Activated T-helper 9 cell treated with anti-CD3 and anti-CD28 coated beads, Interleukin-2, amount 50 U/mL, for 16 hours (primary cell): ENCODE data around the gene DESI1.
"Not testable (repeated sequence)": the region's sequence is repeated elsewhere in the genome, so short reads cannot be mapped to it uniquely, and the experiment has no call there.

ENCODE experiments used
- DNase-seq: peaks from one replicate; pipeline ENCODE4 v3.0.0-alpha.2; 2020; ENCODE audit warnings: low read depth

The DESI1 gene

GRCh38 chr22:41634610-41635009 is 13.8 kb upstream of the DESI1 start:
- not testable (repeated sequence) for DNase-seq

GRCh38 chr22:41631615-41632014 is 10.8 kb upstream of the DESI1 start:
- DNase-seq = not testable (repeated sequence)

- DNase-seq = not testable (repeated sequence)
Measured at GRCh38 chr22:41631115-41631514, 10.3 kb upstream of the DESI1 start.

GRCh38 chr22:41625577-41625976 is 4.7 kb upstream of the DESI1 start:
- no peak for DNase-seq

GRCh38 chr22:41621911-41622179 is 1.0 kb upstream of the DESI1 start:
- no peak for DNase-seq

- DNase-seq = peak; percentile 99
Measured at GRCh38 chr22:41621099-41621910, 462 bp upstream of the DESI1 start, which contains the start of gene XRCC6. Gene XRCC6, plus strand, starts transcription at chr22:41621295. Its CDS starts 710 bp downstream, at chr22:41622005.

- peak; percentile 38 for DNase-seq
Measured at GRCh38 chr22:41619979-41620588, 759 bp downstream of the DESI1 start.

- DNase-seq = no peak
Measured at GRCh38 chr22:41613456-41613855, 7.4 kb downstream of the DESI1 start.

GRCh38 chr22:41612603-41613306 is 8.1 kb downstream of the DESI1 start:
- DNase-seq = no peak

- DNase-seq = no peak
Measured at GRCh38 chr22:41608386-41608785, 12.5 kb downstream of the DESI1 start.

- peak; percentile 41 for DNase-seq
Measured at GRCh38 chr22:41603873-41604332, 16.9 kb downstream of the DESI1 start.

- DNase-seq = no peak
Measured at GRCh38 chr22:41600976-41601375, 19.9 kb downstream of the DESI1 start.

GRCh38 chr22:41598891-41599635 is 21.8 kb downstream of the DESI1 start:
- DNase-seq = no peak

GRCh38 chr22:41598081-41598480 is 22.8 kb downstream of the DESI1 start:
- DNase-seq = no peak

- no peak for DNase-seq
Measured at GRCh38 chr22:41597635-41597953, 23.2 kb downstream of the DESI1 start.

GRCh38 chr22:41596776-41597634 is 23.8 kb downstream of the DESI1 start:
- no peak for DNase-seq

- no peak for DNase-seq
Measured at GRCh38 chr22:41595703-41596102, 25.1 kb downstream of the DESI1 start.

- DNase-seq = not testable (repeated sequence)
Measured at GRCh38 chr22:41593336-41593960, 27.4 kb downstream of the DESI1 start.

GRCh38 chr22:41589391-41590241 is 31.2 kb downstream of the DESI1 start, which contains the start of gene PMM1:
Gene PMM1, minus strand, starts transcription at chr22:41589840. Its CDS starts 35 bp downstream, at chr22:41589805.
- peak; percentile 100 for DNase-seq

- no peak for DNase-seq
Measured at GRCh38 chr22:41587347-41587723, 33.5 kb downstream of the DESI1 start.
